ENCODE measurements around the gene CPNE4.

Gene CPNE4

GRCh38 chr3:131807822-131808221 is 227.0 kb downstream of the CPNE4 start:
- no peak overlapping the region for H2AFZ ChIP-seq (ENCODE audit: low read depth)
- H3K4me3 ChIP-seq (IDR thresholded peaks at IDR 0.05; ENCODE audit: insufficient read depth, low read depth, low read length), result no peak overlapping the region
- no peaks in the 10 kb centered on the region for H3K4me1 ChIP-seq (ENCODE audit: low read depth, poor library complexity, severe bottlenecking)
- H3K27me3 ChIP-seq (ENCODE audit: insufficient read depth, low read depth), result no peaks in the 10 kb centered on the region
- H3K27ac ChIP-seq, result no peak overlapping the region
- TF ChIP-seq CTCF (conservative IDR thresholded peaks at IDR 0.05; ENCODE audit: low read depth, low read length), result no peak
- H3K36me3 ChIP-seq (ENCODE audit: insufficient read depth), result no peaks in the 10 kb centered on the region
- no peak overlapping the region for H3K9ac ChIP-seq
- no peaks in the 10 kb centered on the region for H3K79me2 ChIP-seq (ENCODE audit: insufficient read depth, low read depth)
- no peaks in the 10 kb centered on the region for H4K20me1 ChIP-seq (ENCODE audit: insufficient read depth)
- no peak overlapping the region for H3K4me2 ChIP-seq

DNA sequence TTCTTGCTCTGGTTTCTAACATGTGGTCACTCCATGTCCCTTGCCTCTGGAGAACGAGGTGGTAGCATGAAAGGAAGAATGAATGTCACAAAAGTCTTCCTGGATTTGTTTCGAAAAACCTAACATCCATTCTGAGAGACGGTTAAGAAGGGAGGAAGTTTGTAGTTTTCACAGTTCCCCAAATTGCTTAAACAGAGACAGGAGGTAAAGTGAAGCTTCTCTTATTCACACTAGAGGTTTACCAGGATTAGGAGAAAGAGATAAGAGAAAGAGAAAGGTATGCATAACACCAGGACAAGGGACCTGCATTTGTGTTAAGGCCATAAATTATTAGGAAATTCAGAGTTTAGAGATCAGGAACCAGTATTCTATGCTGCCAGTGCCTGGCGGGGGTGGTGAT is 228.1 kb downstream of the CPNE4 start:
- Histone ChIP-seq H3K4me1 (ENCODE audit: low read depth, poor library complexity, severe bottlenecking) (no peaks in the 10 kb centered on the region), H4K20me1 (ENCODE audit: insufficient read depth) (no peaks in the 10 kb centered on the region), H3K36me3 (ENCODE audit: insufficient read depth) (no peaks in the 10 kb centered on the region), H2AFZ (ENCODE audit: low read depth) (no peak overlapping the region), H3K27me3 (ENCODE audit: insufficient read depth, low read depth) (no peaks in the 10 kb centered on the region), H3K9ac (no peak overlapping the region), H3K4me3 (IDR thresholded peaks at IDR 0.05; ENCODE audit: insufficient read depth, low read depth, low read length) (no peak overlapping the region), H3K4me2 (no peak overlapping the region), H3K27ac (no peak overlapping the region), H3K79me2 (ENCODE audit: insufficient read depth, low read depth) (no peaks in the 10 kb centered on the region)
- no peak for TF ChIP-seq CTCF (conservative IDR thresholded peaks at IDR 0.05; ENCODE audit: low read depth, low read length)

DNA sequence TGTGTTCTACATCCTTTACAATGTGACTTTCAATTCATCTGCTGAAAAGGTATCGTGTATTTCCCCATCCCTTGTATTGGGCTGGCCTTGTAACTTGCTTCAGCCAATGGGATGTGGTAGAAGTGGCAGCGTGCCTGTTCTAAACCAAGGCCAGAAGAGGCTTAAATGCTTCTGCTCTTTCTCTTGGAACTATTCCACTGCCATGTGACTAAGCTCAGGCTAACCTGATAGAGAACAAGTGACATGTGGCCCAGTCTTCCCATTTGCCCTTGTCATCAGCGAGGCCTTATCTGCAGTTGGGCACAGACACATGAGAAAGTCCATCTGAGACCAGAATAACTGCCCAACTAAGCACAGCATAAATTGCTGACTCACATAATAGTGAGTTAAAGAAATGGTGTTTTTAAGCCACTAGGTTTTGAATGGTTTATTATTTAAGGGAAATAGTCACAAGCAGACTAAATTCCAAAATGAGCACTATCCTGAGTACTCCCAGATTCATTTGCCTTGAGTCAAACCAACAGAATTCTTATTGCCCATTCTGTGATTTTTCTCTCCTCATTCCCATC is 230.2 kb downstream of the CPNE4 start:
- Histone ChIP-seq H3K4me1 (ENCODE audit: low read depth, poor library complexity, severe bottlenecking) (no peaks in the 10 kb centered on the region), H3K79me2 (ENCODE audit: insufficient read depth, low read depth) (no peaks in the 10 kb centered on the region), H3K4me2 (no peak overlapping the region), H3K4me3 (IDR thresholded peaks at IDR 0.05; ENCODE audit: insufficient read depth, low read depth, low read length) (no peak overlapping the region), H3K36me3 (ENCODE audit: insufficient read depth) (no peaks in the 10 kb centered on the region), H3K27ac (no peak overlapping the region), H3K27me3 (ENCODE audit: insufficient read depth, low read depth) (no peaks in the 10 kb centered on the region), H4K20me1 (ENCODE audit: insufficient read depth) (no peaks in the 10 kb centered on the region), H2AFZ (ENCODE audit: low read depth) (no peak overlapping the region), H3K9ac (no peak overlapping the region)
- TF ChIP-seq CTCF (conservative IDR thresholded peaks at IDR 0.05; ENCODE audit: low read depth, low read length), result no peak

GRCh38 chr3:131803113-131803512 is 231.7 kb downstream of the CPNE4 start:
- TF ChIP-seq CTCF (conservative IDR thresholded peaks at IDR 0.05; ENCODE audit: low read depth, low read length), result no peak
- Histone ChIP-seq H3K36me3 (ENCODE audit: insufficient read depth) (no peaks in the 10 kb centered on the region), H3K79me2 (ENCODE audit: insufficient read depth, low read depth) (no peaks in the 10 kb centered on the region), H3K4me2 (no peak overlapping the region), H3K4me3 (IDR thresholded peaks at IDR 0.05; ENCODE audit: insufficient read depth, low read depth, low read length) (no peak overlapping the region), H4K20me1 (ENCODE audit: insufficient read depth) (no peaks in the 10 kb centered on the region), H3K4me1 (ENCODE audit: low read depth, poor library complexity, severe bottlenecking) (no peaks in the 10 kb centered on the region), H3K27me3 (ENCODE audit: insufficient read depth, low read depth) (no peaks in the 10 kb centered on the region), H2AFZ (ENCODE audit: low read depth) (no peak overlapping the region), H3K9ac (no peak overlapping the region), H3K27ac (no peak overlapping the region)

Data from KMS-11 (cell line).